HG02759 (cell line): Measurements from ENCODE around the gene RANBP17.

ENCODE experiments used
- ATAC-seq: cut with Tn5 transposase; IDR thresholded peaks from one replicate; pipeline ENCODE4 v1.9.1; 2021; ENCODE audit warnings: mild to moderate bottlenecking, moderate library complexity; ENCODE audit not compliant: unreplicated experiment

RANBP17 gene

DNA sequence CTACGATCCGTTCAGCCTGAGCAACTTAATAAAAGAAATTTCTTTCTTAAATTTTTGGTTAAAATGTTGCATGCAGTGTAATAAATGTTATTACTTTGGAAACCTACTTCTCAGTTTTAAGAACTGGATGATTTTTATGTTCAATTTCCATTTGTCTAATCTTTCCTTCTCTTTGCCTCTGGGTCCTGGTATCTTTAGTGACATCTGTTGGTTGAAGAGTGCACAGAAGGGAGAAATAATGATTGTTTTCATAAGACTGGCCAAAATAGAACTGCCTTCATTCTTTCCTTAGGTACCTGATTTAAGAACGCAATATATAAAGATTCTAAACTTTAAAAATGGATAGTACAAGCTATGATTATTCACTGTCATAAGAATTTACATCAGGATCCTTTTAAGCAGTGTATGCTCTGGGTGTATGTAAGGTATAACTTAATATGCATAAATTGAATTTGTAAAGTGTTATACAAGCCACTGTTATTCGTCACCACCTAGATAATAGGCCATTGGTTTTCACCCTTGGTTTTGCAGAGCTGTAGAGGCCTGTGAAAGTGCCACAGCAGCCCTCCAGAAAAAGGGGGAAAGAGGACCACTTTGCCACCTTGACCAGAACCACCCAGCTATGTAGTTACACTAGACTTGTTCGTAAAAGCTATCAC, 364.4 kb downstream of the RANBP17 start:
- no peak for ATAC-seq

DNA sequence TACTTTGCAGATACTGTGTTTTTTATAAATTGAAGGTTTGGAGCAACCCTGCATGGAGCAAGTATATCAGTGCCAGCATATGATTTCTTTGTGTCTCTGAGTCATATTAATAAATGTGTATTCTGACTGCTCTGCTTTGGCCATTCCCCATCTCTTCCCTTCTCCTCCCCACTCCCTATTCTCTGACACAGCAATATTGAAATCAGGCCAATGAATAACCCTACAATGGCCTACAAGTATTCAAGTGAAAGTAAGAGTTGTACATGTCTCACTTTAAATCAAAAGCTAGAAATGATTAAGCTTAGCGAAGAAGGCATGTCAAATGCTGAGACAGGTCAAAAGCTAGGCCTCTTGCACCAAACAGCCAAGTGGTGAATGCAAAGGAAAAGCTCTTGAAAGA, 365.0 kb downstream of the RANBP17 start:
- peak; percentile 57 for ATAC-seq

DNA sequence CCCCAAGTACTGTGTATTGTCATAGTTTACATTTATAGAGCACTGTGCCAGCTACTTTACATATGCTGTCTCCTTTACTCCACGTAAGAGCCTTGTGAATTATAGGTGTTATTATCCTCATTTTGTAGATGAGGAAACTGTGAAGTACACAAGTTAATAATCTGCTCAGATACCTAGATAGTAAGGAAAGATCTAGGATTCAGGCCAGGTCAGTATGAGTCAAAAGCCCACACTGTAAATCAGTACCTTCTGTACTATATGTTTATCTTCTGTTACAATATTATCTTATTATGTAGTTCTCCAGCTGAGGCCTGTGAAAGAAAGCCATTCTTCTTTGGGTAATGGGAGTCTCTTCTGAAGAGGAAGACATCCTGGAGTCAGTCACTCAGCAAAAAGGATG, 374.8 kb downstream of the RANBP17 start:
- ATAC-seq: no peak

DNA sequence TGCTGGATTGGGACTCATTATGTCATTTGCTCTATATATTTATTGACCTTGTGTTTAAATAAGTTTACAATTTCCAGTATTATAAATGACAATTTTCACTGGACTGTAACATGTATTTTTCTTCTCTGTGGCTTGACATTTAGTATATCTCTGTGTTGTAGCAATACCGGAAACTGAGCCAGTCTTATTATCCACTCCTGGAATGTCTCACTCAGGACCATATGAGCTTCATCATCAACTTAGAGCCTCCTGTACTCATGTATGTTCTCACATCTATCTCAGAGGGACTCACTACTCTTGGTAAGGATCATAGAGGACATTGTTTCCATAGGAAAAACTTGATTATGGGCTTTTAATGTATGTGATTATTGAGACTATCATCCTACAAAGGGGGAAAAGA, 380.7 kb downstream of the RANBP17 start:
- ATAC-seq: no peak

DNA sequence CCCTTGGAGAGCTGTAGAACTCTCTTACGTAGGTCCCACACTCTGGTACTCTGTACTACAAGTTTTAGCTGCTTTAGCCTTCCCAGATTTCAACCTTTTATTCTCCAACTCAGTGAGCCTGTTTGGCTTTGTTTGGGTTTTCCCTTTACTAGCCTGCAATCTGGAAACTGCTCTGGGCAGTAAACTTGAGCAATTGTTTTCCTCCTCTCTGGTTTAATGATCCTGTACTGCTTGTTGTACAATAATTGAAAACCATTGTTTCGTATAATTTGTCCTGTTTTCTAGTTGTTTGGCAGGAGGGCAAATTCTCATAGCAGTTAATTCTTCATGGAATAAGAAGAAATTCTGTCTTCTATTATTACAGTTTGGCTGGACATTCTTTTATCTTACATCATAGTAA, 384.4 kb downstream of the RANBP17 start:
- no peak for ATAC-seq

DNA sequence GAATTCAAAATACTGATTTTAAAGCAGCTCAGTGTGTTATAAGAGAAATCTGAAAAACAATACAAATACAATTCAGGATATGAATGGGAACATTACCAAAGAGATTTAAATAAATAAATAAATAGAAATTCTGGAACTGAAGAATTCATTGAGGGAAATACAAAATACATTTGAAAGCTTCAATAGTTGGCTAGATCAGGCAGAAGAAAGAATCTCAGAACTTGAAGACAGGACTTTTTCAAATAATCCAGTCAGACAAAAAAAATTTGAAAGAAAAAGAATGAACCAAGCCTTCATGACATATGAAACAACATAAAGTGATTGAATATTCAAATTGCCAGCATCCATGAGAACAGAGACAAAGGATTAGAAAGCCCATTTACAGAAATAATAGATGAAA, 387.6 kb downstream of the RANBP17 start:
- no peak for ATAC-seq

DNA sequence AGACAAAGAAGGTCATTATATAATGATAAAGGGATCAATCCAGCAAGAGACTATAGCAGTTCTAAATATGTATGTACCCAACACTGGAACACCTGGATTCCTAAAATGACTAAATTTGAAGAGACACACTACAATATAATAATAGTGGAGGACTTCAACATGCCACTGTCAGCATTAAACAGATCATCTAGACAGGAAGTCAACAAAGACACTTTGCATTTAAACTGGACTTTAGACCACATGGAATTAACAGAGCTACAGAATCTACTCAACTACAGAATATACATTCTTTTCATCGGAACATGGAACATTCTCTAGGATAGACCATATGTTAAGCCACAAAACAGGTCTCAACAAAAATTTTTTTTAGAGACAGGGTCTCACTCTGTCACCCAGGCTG, 388.9 kb downstream of the RANBP17 start:
- ATAC-seq: no peak

DNA sequence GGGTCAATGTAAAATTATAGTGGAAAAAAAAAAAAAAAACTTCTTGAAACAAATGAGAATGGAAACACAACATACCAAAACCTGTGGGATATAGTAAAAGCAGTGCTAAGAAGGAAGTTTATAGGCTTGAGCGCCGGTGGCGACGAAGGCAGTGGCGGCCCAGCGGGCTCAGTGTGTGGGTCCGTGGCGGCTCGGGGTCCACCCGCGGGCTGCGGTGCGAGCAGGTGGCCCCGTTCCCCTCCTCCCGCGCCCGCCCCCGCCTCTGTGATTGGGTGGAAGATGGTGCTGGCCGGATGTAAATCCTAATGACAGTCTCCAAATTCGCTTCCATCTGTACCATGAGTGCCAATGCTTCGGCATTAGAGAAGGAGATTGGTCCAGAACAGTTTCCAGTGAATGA, 389.7 kb downstream of the RANBP17 start:
- ATAC-seq: no peak

DNA sequence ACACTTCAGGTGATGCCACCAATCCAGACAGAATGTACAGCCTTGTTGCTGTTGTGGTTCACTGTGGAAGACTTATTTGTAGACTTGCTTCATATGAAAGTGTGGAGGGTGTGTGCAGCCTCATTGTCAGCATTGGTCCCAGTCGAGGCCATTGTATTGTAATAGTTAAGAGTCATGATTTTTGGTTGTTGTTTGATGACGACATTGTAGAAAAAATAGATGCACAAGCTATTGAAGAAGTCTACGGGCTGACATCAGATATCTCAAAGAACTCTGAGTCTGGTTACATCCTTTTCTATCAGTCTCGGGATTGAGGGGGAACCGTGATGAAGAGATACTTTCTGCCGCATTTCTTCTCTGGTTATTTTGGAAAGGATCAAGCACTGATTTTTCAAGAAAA, 390.9 kb downstream of the RANBP17 start:
- no peak for ATAC-seq

DNA sequence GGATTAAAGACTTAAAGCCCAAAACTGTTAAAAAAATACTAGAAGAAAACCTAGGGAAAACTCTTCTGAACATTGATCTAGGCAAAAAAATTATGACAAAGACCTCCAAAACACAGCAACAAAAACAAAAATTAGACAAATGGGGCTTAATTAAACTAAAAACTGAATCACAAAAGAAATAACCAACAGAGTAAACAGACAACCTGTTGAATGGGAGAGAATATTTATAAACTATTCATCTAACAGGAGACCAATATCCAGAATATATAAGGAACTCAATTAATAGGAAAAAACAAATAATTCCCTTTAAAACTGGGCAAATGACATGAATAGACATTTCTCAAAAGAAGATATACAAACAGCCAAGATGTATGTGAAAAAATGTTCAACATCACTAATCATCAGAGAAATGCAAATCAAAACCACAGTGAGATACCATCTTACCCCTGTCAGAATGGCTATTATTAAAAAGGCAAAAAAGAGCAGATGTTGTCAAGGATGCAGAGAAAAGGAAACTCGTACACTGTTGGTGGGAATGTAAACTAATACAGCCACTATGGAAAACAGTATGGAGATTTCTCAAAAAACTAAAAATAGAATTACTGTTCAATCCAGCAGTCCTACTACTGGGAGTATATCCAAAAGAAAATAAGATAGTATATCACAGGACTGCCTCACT, 397.1 kb downstream of the RANBP17 start:
- ATAC-seq: no peak

DNA sequence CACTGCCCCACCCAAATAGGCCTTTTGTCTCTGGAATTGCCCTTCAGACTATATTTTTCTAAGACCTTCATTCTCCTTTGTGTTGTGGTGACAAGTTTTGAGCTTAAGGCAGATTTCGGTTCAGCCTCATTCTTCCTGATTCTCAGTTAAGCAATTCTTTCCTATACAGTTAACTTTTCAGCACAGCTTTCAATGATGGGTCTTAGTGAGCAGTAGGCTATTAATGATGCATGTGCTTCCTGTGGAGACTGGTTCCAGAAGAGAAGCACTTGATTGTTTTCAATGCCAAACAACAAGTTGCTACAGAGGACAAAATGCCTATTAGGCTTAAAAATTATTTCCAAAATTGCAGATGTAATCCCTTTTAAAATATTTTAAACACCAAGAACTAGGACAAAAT, 399.5 kb downstream of the RANBP17 start:
- ATAC-seq: no peak

DNA sequence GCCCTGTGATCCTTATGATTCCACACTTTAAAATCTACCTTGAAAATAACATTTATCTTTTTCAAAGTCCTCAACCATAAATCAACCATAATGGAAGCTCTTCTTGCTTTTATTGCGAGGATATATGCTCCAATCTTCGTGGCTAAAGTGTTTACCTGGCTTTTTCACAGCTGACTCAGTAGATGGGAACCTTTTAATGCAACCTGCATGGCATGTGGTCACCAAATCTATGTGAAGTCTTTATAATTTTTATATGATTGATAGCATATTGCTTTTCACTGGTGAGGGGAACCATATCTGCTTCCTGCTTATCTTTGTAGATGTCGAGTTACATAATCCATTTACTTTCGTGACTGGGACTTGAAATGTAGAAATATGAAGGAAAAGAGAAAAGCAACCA, 400.1 kb downstream of the RANBP17 start:
- no peak for ATAC-seq

DNA sequence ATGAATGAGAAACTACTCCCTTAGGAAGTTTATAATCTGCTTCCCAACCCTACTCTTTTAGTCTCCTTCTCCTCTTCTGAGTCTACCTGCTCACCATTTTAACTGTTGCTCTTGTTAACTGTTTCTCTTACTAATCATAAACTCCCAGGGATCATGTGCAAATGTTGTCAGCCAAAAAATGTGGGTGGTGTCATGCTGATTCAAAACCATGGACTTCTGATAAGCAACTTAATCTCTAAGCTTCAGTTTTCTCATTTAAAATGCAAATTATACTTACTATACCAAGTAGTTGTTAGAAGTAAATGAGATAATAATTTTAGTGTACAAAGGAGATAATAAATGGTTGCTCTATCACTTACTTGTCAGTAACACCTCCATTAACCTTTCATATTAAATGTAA, 401.4 kb downstream of the RANBP17 start:
- ATAC-seq: no peak

DNA sequence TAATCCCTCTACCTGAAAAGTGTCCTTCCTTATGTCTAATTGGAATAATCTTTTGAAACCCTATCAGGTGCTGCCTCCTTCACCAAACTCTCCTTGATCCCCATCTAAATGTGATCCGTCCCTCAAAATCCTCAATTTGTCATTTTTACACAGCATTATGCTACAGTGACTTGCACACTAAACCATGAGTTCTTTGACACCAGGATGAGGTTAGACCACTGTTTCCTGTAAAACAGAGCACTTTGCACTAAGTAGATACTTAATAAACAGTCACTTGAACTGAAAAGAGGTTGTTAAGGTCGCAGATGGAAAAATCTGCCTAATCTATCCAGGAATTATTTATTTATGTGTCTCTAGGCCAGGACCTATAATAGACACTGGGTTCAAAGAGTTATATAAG, 403.0 kb downstream of the RANBP17 start:
- ATAC-seq: no peak

DNA sequence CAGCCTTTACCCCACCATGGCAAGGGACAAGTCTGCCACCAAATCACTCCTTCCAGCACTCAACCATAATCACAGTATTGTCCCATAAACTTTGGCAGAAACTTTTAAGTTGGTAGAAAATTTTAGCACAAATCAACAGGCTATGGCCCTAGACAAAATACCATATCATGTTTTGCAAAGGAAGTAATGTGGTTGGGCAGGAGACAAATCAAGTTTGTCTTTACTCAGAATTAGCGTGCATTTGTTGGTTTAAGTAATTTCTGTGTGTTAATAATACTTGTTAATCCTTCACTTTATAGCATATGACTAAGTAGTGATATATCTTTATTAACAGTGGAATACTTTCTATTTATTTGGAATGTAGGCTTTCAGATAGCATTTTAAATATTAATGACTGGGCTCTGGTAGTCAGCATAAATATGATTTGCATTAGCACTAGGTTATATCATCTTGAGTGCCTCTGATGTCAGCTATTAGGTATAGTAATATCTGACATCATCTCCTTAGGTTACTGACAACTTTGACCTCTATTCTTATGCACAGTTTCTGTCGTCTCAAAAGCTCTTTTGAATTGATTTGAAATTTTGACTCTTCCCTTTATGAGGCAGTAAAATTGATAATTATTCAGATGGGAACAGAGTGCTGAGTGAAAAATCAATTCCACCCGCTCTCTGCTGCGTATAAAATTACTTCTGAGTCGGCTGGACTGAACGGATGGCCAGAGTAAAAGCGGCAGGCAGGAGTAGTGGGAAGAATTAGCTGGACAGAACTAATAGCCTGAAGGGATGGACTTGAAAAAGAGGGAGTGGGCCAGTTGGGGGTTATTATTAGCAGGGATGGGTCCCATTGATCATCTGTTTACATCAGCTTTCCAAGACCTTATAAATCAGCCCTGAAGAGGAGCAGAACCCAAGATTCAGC, 407.1 kb downstream of the RANBP17 start:
- no peak for ATAC-seq

DNA sequence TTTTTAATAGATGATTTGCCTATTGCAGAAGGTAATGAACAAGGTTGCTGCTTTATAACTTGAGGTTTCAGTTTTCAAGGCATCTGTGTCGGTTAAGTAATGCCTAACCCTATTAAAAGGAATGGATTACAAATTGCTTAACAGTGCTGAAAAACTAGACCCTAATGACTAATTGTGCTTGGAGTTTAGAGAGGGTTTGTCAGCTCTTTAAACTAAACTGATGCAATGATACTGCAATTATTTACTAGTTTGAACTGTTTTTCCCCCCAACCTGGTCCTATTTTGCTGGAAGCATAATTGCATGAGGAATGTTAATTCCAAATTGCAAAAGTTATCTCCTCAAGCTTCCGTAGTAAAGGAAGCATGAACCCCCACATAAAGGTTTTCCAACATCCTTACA, 407.9 kb downstream of the RANBP17 start:
- no peak for ATAC-seq

DNA sequence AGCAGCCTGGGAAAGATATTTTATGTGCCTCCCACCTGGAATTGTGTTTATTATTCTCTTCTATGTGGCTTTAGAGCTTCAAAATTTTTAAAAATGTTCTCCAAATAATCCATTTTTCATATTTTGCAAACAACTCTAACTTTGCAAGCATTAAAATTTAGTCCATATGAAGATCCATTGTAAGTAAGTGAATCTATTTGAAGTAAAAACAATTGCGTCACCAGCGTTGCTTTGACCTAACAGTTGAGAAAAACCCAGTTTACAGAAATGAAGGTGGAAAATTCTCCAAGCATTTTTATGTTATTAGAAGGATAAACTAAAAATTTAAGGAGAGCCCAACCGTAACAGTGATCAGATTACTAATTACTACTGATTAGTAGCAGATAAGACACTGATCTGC, 408.3 kb downstream of the RANBP17 start:
- no peak for ATAC-seq

DNA sequence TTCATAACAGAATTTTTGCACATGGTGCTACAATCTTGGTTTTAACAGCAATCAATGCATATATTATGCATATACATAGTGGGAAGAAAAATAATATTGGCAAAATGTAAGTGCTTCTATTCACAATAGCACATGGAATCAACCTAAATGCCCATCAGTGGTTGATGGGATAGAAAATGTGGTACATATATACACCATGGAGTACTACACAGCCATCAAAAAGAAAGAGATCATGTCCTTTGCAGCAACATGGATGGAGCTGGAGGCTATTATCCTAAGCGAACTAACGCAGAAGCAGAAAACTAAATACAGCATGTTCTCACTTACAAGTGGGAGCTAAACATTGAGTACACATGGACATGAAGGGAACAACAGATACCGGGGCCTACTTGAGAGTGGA, 410.0 kb downstream of the RANBP17 start:
- no peak for ATAC-seq

DNA sequence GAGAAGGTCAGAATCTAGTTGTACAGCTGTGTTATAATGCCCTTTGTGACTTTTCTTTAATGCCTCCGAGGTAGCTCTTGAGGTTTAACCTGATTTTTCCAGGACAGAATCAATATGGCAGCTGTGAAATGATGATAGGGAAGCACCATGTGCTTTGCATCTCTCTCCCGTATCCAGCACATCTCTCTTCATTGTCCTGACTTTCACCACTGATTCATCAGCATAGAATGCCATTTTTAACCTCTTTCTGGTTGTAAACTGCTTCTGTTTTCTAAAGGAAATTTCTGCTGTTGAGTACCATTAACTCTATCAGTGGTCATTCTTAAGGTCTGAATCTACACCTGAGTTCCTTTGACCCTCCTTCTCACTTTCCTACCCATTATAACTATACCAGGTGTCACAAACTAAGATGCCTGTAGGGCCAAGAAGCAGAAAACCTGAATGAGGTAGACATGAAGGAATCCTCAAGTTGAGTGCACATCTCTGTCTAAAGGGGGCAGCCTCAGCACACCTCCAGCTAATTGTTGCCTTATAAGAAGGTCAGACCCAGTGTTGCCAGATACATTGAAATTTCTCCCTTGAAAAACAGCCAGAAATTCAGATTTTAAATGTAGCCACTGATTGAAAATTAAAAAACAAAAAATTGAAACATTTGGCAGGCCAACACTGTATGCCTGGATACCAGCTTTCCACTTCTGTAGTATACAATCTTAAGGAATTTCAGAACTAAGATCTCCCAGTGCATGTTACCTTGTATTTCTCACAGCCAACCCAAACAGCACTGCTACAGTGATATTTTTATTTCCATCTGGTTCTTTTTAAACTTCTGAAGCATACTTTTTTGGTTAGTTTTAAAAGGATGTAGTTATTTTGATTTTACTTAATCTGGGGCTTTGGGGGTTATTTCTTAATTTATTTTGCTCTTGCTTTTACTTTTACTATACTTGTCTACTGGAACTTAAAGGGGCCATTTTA, 411.5 kb downstream of the RANBP17 start:
- ATAC-seq: no peak

DNA sequence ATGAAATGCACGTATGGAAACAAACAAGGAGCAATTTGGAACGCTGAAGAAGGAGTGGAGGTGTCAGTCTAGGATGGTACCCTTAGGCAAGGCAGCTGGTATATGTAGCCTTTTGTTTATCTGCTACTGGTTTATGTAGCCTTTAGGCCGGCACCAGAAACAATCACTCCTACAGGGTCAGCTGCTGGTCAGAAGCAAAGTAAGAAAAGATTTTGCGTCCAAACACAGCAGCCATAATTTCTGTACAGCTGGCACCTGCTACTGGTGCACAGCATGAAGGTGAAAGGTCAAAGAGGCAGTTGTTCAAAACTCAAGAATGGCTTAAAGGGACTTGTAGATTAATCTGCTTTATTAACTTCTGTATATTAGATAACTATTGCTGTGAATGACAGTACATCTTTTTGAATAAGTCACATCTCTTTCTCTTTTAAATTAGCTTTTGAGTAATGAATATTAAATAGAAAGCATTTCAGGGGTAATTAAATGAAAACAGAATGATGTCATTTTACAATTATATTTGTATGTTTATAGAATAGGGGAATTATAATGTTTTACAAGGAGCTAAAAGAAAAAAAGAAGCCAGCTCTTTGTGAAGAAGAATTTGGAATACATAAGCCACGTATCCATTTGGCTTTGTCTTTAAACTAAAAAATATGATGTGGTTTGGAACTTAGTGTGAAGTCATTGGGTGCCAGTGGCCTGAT, 414.2 kb downstream of the RANBP17 start:
- ATAC-seq: no peak
